ENCODE measurements around the gene LENG9. TPM values are rescaled to one million over a fixed set of nuclear protein-coding genes. Genes with fewer than 3 reads are reported as not detected.

Gene LENG9
- total and polyA plus RNA-seq, 3 donors from 2014 or later, result 1.9 to 5.8 (median 5.6) TPM

DNA sequence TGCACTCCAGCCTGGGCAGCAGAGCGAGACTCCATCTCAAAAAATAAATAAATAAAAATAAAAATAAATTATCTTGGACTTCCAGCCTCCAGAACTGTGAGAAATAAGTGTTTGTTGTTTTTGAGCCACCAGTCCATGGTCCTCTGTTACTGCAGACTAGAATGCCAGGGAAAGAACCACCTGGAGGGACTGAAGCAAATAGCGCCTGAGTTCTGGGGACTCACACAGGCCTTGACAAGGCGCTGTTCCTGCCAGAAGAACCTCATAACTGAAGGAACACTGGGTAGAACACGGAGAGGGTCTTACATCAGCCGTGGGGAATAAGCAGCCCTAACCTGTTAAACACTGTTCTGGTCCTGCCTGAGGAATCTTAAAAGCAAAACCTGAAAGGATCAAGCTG lies 22.9 kb downstream of the LENG9 start:
- Histone ChIP-seq H3K27ac (no peak overlapping the region), H3K9me3 (no peaks in the 10 kb centered on the region), H3K4me3 (no peak overlapping the region), H3K36me3 (ENCODE audit: low read depth, missing control alignments) (no peaks in the 10 kb centered on the region), H3K27me3 (no peaks in the 10 kb centered on the region), H3K4me1 (peaks cover 11% of the 10 kb centered on the region)
- DNase-seq, result no peak
- WGBS, 2 donors, result 83 to 89% methylated on average over 5 of the region's 5 CpGs
- no peak for TF ChIP-seq POLR2A (IDR thresholded peaks at IDR 0.05)
- TF ChIP-seq, protein P1, sequence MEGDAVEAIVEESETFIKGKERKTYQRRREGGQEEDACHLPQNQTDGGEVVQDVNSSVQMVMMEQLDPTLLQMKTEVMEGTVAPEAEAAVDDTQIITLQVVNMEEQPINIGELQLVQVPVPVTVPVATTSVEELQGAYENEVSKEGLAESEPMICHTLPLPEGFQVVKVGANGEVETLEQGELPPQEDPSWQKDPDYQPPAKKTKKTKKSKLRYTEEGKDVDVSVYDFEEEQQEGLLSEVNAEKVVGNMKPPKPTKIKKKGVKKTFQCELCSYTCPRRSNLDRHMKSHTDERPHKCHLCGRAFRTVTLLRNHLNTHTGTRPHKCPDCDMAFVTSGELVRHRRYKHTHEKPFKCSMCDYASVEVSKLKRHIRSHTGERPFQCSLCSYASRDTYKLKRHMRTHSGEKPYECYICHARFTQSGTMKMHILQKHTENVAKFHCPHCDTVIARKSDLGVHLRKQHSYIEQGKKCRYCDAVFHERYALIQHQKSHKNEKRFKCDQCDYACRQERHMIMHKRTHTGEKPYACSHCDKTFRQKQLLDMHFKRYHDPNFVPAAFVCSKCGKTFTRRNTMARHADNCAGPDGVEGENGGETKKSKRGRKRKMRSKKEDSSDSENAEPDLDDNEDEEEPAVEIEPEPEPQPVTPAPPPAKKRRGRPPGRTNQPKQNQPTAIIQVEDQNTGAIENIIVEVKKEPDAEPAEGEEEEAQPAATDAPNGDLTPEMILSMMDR (IDR thresholded peaks at IDR 0.05), result no peak
- intact Hi-C loops (cut with DNase I; ENCODE audit: low total_unique reads), result no loop called here

DNA sequence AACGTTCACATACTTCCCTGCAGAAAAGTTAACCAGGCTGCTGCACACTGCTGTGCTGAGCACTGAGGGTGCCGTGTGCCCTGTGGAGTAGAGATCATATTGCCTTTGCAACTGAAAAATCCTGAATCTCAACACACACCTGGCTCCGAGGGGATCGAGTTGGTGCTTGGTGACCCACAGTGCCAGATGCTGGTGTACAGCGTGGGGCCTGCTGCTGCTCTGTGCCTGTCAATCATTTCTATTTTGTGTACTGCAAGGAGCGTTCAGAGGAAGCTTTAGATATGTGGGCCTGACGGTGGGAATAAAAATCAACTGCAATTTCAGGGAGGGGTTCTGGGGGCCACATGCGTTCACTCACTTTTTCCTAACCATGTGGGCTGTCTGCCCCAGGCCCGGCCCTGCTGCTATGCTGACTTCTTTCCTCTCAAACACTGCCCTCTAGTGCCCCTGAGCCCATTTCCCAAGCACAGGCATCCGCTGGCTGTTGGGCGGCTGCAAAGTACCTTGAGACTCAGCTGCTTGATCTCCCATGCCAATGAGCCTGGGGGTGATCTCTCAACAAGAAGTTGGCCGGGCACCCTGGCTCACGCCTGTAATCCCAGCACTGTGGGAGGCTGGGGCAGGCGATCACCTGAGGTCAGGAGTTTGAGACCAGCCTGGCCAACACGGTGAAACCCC lies 24.3 kb downstream of the LENG9 start:
- H3K27me3 ChIP-seq, result no peaks in the 10 kb centered on the region
- no peak overlapping the region for H3K4me3 ChIP-seq
- no peak overlapping the region for H3K27ac ChIP-seq
- H3K4me1 ChIP-seq, result peaks cover 23% of the 10 kb centered on the region
- H3K36me3 ChIP-seq (ENCODE audit: low read depth, missing control alignments), result no peaks in the 10 kb centered on the region
- WGBS, 2 donors, result 52 to 56% methylated on average over 12 to 15 of the region's 15 CpGs
- TF ChIP-seq, protein P1 (IDR thresholded peaks at IDR 0.05), result peak in 1 of 3 experiments; percentile 20
- no peak for TF ChIP-seq POLR2A (IDR thresholded peaks at IDR 0.05)
- intact Hi-C loops (cut with DNase I; ENCODE audit: low total_unique reads), result no loop called here
- H3K9me3 ChIP-seq, result no peaks in the 10 kb centered on the region
- peak; percentile 77 for DNase-seq

DNA sequence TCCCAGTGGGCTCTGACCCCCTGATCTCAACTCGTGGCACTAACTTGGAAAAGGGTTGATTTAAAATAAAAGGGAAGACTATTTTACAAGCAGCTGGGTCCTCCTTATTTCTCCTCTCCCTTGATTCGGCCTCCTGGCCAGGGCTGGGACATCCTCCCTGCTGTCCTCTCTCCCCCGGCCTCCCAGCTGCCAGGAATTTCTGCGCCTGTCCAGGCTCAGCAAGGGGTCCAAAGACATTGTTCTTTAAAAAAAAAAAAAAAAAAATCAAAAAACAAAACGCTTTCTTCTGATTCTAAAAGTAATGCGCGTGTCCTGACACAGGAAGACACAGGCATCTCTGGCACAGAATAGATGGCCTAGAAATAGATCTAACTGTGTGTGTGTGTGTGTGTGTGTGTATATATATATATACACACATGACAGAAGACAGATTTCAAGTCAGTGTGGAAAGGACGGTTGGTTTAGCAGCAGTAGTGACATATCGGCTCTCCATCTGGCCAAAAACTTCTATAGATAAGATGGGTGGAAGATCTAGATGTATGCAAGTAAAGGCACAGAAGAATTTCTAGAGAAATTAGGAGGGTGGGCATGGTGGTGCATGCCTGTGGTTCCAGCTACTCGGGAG lies 26.8 kb downstream of the LENG9 start:
- no peak for DNase-seq
- intact Hi-C loops (cut with DNase I; ENCODE audit: low total_unique reads), result no loop called here
- Histone ChIP-seq H3K27ac (peak overlapping the region; percentile 39 to 61), H3K27me3 (no peaks in the 10 kb centered on the region), H3K4me3 (no peak overlapping the region), H3K4me1 (peaks cover 24% of the 10 kb centered on the region), H3K36me3 (ENCODE audit: low read depth, missing control alignments) (no peaks in the 10 kb centered on the region), H3K9me3 (no peaks in the 10 kb centered on the region)
- TF ChIP-seq, protein P1 (IDR thresholded peaks at IDR 0.05), result no peak
- TF ChIP-seq POLR2A (IDR thresholded peaks at IDR 0.05), result no peak
- WGBS, 2 donors, result 30 to 55% methylated on average over 10 of the region's 10 CpGs

DNA sequence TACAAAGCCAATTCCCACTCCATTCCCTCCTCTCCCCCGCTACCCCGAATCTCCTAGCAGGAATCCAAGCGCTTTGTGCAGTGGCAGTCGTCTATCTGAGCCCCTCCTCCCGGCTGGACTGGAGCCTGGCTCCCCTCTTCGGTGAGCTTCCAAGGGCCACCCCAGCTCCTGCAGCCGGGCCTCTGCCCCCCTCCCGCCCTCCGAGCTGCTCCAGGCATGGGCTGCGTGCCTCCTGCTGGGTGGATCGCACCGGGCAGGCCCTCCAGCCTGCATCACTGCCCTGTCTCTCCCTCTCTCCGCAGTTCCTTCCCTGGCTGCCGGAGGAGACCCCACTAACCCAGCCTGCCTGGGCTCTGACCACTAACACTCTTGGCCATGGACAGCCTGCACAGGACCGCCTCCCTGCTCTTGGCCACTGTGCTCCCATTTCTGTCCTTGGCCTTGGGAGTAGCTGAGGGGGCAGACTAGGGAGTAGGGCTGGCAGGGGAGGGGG lies 27.5 kb downstream of the LENG9 start:
- no peaks in the 10 kb centered on the region for H3K36me3 ChIP-seq (ENCODE audit: low read depth, missing control alignments)
- H3K27me3 ChIP-seq, result no peaks in the 10 kb centered on the region
- intact Hi-C loops (cut with DNase I; ENCODE audit: low total_unique reads), result no loop called here
- H3K9me3 ChIP-seq, result no peaks in the 10 kb centered on the region
- peak overlapping the region; percentile 39 to 61 for H3K27ac ChIP-seq
- peaks cover 31% of the 10 kb centered on the region for H3K4me1 ChIP-seq
- TF ChIP-seq, protein P1 (IDR thresholded peaks at IDR 0.05), result no peak
- no peak for TF ChIP-seq POLR2A (IDR thresholded peaks at IDR 0.05)
- DNase-seq, result peak; percentile 56
- 31 to 36% methylated on average over 3 to 14 of the region's 15 CpGs for WGBS, 2 donors
- H3K4me3 ChIP-seq, result no peak overlapping the region

Measured in testis (tissue), 3 donors.